Hematopoietic multipotent progenitor cell treated with erythropoietin and hydrocortisone succinate and interleukin-3 and kit ligand, for 17 days (in vitro differentiated cells): Measurements from ENCODE around the gene TOP2A.

Source experiments
- DNase-seq: peaks from one replicate; pipeline ENCODE4 v3.0.0-alpha.2; 2015; ENCODE audit warnings: low spot score

The TOP2A gene

GRCh38 chr17:40346765-40347158 is 70.9 kb downstream of the TOP2A start:
- DNase-seq, result no peak

- no peak for DNase-seq
These were observed 71.5 kb downstream of the TOP2A start for GRCh38 chr17:40345994-40346764.

- DNase-seq, result no peak
These were observed 72.3 kb downstream of the TOP2A start for GRCh38 chr17:40345161-40345993.

GRCh38 chr17:40344421-40345160 is 73.1 kb downstream of the TOP2A start:
- DNase-seq, result no peak

GRCh38 chr17:40343219-40344119 is 74.2 kb downstream of the TOP2A start:
- DNase-seq, result no peak

GRCh38 chr17:40342504-40343218 is 75.0 kb downstream of the TOP2A start:
- DNase-seq, result no peak

GRCh38 chr17:40341808-40342503 is 75.7 kb downstream of the TOP2A start:
- DNase-seq, result no peak

- peak; percentile 58 for DNase-seq
These were observed 76.6 kb downstream of the TOP2A start for GRCh38 chr17:40340880-40341807.

- no peak for DNase-seq
These were observed 77.4 kb downstream of the TOP2A start for GRCh38 chr17:40340327-40340726.

GRCh38 chr17:40338941-40339649 is 78.6 kb downstream of the TOP2A start:
- DNase-seq, result no peak
